Heart left ventricle (tissue), 16 donors: ENCODE results near the gene ZSCAN2. TPM values are rescaled to one million over a fixed set of nuclear protein-coding genes. Genes with fewer than 3 reads are reported as not detected.
A peak's percentile ranks its signal among the peaks of the same experiment; 100 is the strongest.
"Not testable (repeated sequence)": the region's sequence is repeated elsewhere in the genome, so short reads cannot be mapped to it uniquely, and the experiment has no call there.

Experiments
- ATAC-seq, 4 donors: fragments of 200-7000 bp; cut with Tn5 transposase; one replicate each; pipeline ENCODE4 v1.9.1; 2020 to 2022; ENCODE audit warnings: moderate library complexity in 4 of 4, mild to moderate bottlenecking in 3 of 4, moderate number of reproducible peaks in 1 of 4
- DNase-seq, 5 donors: peaks; one replicate each; pipeline ENCODE4 v3.0.0-alpha.2; 2020
- H3K27ac ChIP-seq, 12 donors: fragments of 200-600 bp; sonication (generic) in 4 of 12; one replicate each; pipeline versions ENCODE4 v1.5.0 to v1.8.0; 2016 to 2022; ENCODE audit warnings: mild to moderate bottlenecking in 2 of 12
- H3K27me3 ChIP-seq, 9 donors: fragments of 200-600 bp; sonication (generic) in 2 of 9; one replicate each; pipeline versions ENCODE4 v1.5.1 to v1.8.0; 2016 to 2022; ENCODE audit warnings: mild to moderate bottlenecking in 3 of 9
- H3K36me3 ChIP-seq, 9 donors: fragments of 200-600 bp; sonication (generic) in 2 of 9; one replicate each; pipeline versions ENCODE4 v1.5.0 to v1.8.0; 2018 to 2022; ENCODE audit warnings: mild to moderate bottlenecking in 2 of 9
- H3K4me1 ChIP-seq, 12 donors: fragments of 200-600 bp; sonication (generic) in 4 of 12; one replicate each; pipeline versions ENCODE4 v1.5.0 to v1.8.0; 2016 to 2022; ENCODE audit warnings: mild to moderate bottlenecking in 3 of 12
- H3K4me3 ChIP-seq, 12 donors: fragments of 200-600 bp; sonication (generic) in 4 of 12; one replicate each; pipeline versions ENCODE4 v1.5.0 to v1.8.0; 2017 to 2022; ENCODE audit warnings: mild to moderate bottlenecking in 9 of 12, moderate library complexity in 4 of 12
- H3K9me3 ChIP-seq, 12 donors: fragments of 200-600 bp; sonication (generic) in 4 of 12; one replicate each; pipeline versions ENCODE4 v1.5.0 to v1.8.0; 2016 to 2022; ENCODE audit warnings: mild to moderate bottlenecking in 1 of 12
- POLR2A ChIP-seq, 2 donors: fragments of 450-650 bp; IDR thresholded peaks; one replicate each; pipeline ENCODE4 v1.6.1; 2017; ENCODE audit warnings: antibody characterized with exemption in 2 of 2, mild to moderate bottlenecking in 2 of 2, moderate library complexity in 2 of 2
- WGBS, 4 donors: extraction: QIAGEN DNeasy Blood & Tissue Kit in 2 of 4; methylation state at CpG; one replicate each; pipeline versions ENCODE4 v1.1.5 to v1.1.7; 2013 to 2018; 5-methylcytosine and 5-hydroxymethylcytosine counted together
- intact Hi-C, 10 donors: fragments of 100-400 bp; cut with DNase I; formaldehyde crosslinking; loops; one replicate each; pipeline versions ENCODE4 v1.11.1 to v1.14.2; 2022
- long read RNA-seq, 3 donors: library from polyadenylated mRNA; unstranded; transcript quantifications; one replicate each; pipeline ENCODE4 v2.0.0, GENCODE V29; 2020 to 2021
- polyA plus RNA-seq, 2 donors: library from polyadenylated mRNA; stranded (reverse); fragments of 200-250 nt; gene quantifications; one replicate each; pipeline ENCODE4 v1.2.3, GENCODE V29; 2013
- total RNA-seq, 9 donors: library from RNA; depleted of rRNA in 2 of 9; stranded (reverse); fragments of >200 nt in 2 of 9; fragmentation: NEBNext Ultra II Directional in 3 of 9; extraction: Animal tissue kit (Norgen Biotek cat#: 25700) in 3 of 9; gene quantifications; one replicate each; pipeline versions ENCODE4 v1.1.0 to v1.2.4, GENCODE V29; 2016 to 2023
- TF ChIP-seq, protein P1 (sequence below), 12 donors: fragments of 200-600 bp; sonication (generic) in 4 of 12; IDR thresholded peaks; one replicate each; pipeline versions ENCODE4 v1.5.0 to v1.8.0; 2018 to 2022; ENCODE audit warnings: antibody characterized with exemption in 12 of 12, mild to moderate bottlenecking in 5 of 12
- donor health status: ischemic (EF 13 %, LVEDD 7.1; RV severe dilation, severe dysfunction).
- donor health status: healthy with polysubstance abuse.
- donor health status: DM: no; HTN: yes; CAD: no.
- donor health status: DM: no; HTN: no; CAD: no.
- donor health status: ischemic (EF 25% LVEDD 6.9; RV normal size, moderate dysfunction).
- donor health status: ischemic (EF 25% LVEDD 5.7; RV mildly dilated, moderate dysfunction).
- donor health status: healthy.
- donor health status: DM: yes; HTN: yes; CAD: no.
- donor health status: ischemic (EF 35%, LVEDD 5.7; RV mildly dilated, moderate dysfunction).
- donor health status: nonischemic (EF 11% LVEDD 7.7; RV severe dilation, severe dysfunction).
- donor health status: DM: yes; HTN: yes; CAD: no.
- donor health status: PGD.
- donor health status: ischemic (EF 29% LVEDD 5.4; RV normal size, mild dysfunction).
- donor health status: nonischemic (EF 23%, LVEDD 6.1; RV moderate dilation, normal function).

The ZSCAN2 gene
- total RNA-seq = 10 to 100 TPM in 1 of 9 donors, 1 to 10 TPM in 8; 4.6 to 10.6 (median 6.3) TPM
- polyA plus RNA-seq = 1 to 10 TPM; 4.3 to 4.5 TPM
- long read RNA-seq, donor 1, partial matches to known transcripts = 1 of 5 reads
- long read RNA-seq, donor 1, other reads (novel, unspliced or antisense) = 2 of 5 reads
- long read RNA-seq, donor 2, partial matches to known transcripts = 0 of 15 reads
- long read RNA-seq, donor 2, other reads (novel, unspliced or antisense) = 8 of 15 reads
- long read RNA-seq, donor 3, partial matches to known transcripts = 0 of 2 reads
- long read RNA-seq, donor 3, other reads (novel, unspliced or antisense) = 0 of 2 reads

DNA sequence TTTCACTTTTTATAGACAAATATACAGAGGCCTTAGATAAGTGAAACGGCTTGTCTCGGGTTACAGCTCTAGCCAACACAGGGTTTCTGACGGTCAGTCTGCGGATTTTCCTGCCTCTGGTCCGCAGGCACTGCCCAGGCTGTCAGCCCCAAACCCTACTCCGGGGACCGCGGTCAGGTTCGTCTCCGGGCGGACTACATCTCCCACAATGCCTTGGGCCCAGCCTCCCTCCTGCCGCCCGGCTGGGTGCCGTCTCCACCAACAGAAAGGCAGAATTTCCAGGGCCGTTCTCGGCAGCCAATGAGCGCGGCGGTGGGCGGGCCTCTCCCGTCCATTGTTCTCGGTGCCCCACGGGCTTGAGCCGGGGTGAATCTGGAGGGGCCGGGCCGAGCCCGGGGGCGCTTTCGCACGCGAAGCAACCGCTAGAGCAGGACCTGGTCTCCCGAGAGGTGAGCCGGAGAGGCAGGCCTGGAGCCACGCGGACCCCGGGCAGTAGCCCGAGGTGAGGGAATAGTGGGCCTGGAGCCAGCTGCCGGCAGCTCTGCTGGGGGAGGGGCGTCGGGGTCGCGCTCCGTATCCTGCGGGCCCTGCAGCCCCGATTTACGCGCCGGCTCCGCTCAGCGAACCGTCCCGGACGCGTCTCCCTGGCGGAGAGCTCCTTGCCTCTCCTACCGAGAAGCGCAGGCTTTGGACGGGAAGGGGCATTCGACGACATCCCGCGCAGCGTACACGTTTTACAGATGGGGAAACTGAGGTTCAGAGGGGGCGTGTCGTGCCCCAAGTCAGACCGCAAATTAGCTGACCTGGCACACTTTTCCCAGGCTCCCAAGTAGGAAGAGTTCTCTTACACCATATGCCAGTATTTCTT is at the start of gene ZSCAN2:
Gene ZSCAN2 (plus strand): TSS at position 323 of the 868 bp plus-strand sequence. CDS start 2,919 bp downstream, outside the sequence.
- intact Hi-C loops = loop anchor here in 6 of 10 donors (1.0 to 5.0 kb wide), 11 partner anchors 30 to 328 kb away; partner anchors contain the start of genes WDR73 (in 3 of the 6), NMB (in 1 of the 6) and SEC11A (in 1 of the 6)
- H3K4me3 ChIP-seq = peak within 1 kb of the TSS; percentile 47 to 97 (median 90)
- H3K9me3 ChIP-seq = no peaks in the 10 kb centered on the region
- peak in 1 of 2 donors; percentile 56 for TF ChIP-seq POLR2A (IDR thresholded peaks at IDR 0.05)
- TF ChIP-seq, protein P1, sequence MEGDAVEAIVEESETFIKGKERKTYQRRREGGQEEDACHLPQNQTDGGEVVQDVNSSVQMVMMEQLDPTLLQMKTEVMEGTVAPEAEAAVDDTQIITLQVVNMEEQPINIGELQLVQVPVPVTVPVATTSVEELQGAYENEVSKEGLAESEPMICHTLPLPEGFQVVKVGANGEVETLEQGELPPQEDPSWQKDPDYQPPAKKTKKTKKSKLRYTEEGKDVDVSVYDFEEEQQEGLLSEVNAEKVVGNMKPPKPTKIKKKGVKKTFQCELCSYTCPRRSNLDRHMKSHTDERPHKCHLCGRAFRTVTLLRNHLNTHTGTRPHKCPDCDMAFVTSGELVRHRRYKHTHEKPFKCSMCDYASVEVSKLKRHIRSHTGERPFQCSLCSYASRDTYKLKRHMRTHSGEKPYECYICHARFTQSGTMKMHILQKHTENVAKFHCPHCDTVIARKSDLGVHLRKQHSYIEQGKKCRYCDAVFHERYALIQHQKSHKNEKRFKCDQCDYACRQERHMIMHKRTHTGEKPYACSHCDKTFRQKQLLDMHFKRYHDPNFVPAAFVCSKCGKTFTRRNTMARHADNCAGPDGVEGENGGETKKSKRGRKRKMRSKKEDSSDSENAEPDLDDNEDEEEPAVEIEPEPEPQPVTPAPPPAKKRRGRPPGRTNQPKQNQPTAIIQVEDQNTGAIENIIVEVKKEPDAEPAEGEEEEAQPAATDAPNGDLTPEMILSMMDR (IDR thresholded peaks at IDR 0.05) = no peak
- no peaks in the 10 kb centered on the region for H3K27me3 ChIP-seq
- peaks cover 0 to 48% (median 9%) of the 10 kb centered on the region in 12 donors for H3K4me1 ChIP-seq
- WGBS, 4 donors = 0 to 1% (median 0%) methylated on average over 32 to 68 of the region's 68 CpGs
- peak; percentile 98 to 99 (median 99) for ATAC-seq
- DNase-seq = peak; percentile 95 to 97 (median 96)
- peaks cover 0 to 22% (median 13%) of the 10 kb centered on the region in 9 donors for H3K36me3 ChIP-seq
- peak within 1 kb of the TSS in 11 of 12 donors; percentile 45 to 83 (median 72) for H3K27ac ChIP-seq

GRCh38 chr15:84551624-84552023 is 49.2 kb upstream of the ZSCAN2 start:
- H3K27me3 ChIP-seq, H3K27ac ChIP-seq, H3K4me3 ChIP-seq, ATAC-seq, intact Hi-C loops, DNase-seq: not testable (repeated sequence)
- peaks cover 0 to 10% (median 0%) of the 10 kb centered on the region in 12 donors for H3K9me3 ChIP-seq
- peaks cover 0 to 18% (median 7%) of the 10 kb centered on the region in 12 donors for H3K4me1 ChIP-seq
- WGBS, 4 donors = 95 to 99% (median 97%) methylated on average over 2 of the region's 2 CpGs
- peaks cover 0 to 53% (median 3%) of the 10 kb centered on the region in 9 donors for H3K36me3 ChIP-seq

- intact Hi-C loops = no loop called here
- H3K4me1 ChIP-seq = peaks cover 0 to 18% (median 7%) of the 10 kb centered on the region in 12 donors
- H3K27ac ChIP-seq = no peak overlapping the region
- WGBS, 4 donors = 87 to 100% (median 99%) methylated on average over 1 of the region's 1 CpG
- ATAC-seq (no peak), DNase-seq (no peak)
- peaks cover 0 to 53% (median 3%) of the 10 kb centered on the region in 9 donors for H3K36me3 ChIP-seq
- H3K9me3 ChIP-seq = peaks cover 0 to 10% (median 0%) of the 10 kb centered on the region in 12 donors
- TF ChIP-seq, protein P1 (IDR thresholded peaks at IDR 0.05) = no peak
- TF ChIP-seq POLR2A (IDR thresholded peaks at IDR 0.05) = no peak
- H3K4me3 ChIP-seq = no peak overlapping the region
- no peaks in the 10 kb centered on the region for H3K27me3 ChIP-seq
These were observed 47.9 kb upstream of the ZSCAN2 start for GRCh38 chr15:84552896-84553295.

DNA sequence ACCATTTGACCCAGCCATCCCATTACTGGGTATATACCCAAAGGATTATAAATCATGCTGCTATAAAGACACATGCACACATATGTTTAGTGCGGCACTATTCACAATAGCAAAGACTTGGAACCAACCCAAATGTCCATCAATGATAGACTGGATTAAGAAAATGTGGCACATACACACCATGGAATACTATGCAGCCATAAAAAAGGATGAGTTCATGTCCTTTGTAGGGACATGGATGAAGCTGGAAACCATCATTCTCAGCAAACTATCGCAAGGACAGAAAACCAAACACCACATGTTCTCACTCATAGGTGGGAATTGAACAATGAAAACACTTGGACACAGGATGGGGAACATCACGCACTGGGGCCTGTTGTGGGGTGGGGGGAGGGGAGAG is 44.1 kb upstream of the ZSCAN2 start:
- H3K4me3 ChIP-seq, H3K27ac ChIP-seq, intact Hi-C loops, H3K9me3 ChIP-seq, H3K27me3 ChIP-seq, ATAC-seq, DNase-seq: not testable (repeated sequence)
- WGBS, 4 donors = 92 to 100% (median 95%) methylated on average over 2 to 3 of the region's 3 CpGs
- Histone ChIP-seq H3K36me3 (peaks cover 0 to 26% (median 0%) of the 10 kb centered on the region in 9 donors), H3K4me1 (peaks cover 0 to 24% (median 7%) of the 10 kb centered on the region in 12 donors)

- Histone ChIP-seq H3K36me3 (peaks cover 0 to 10% (median 0%) of the 10 kb centered on the region in 9 donors), H3K4me1 (peaks cover 0 to 14% (median 8%) of the 10 kb centered on the region in 12 donors)
- H3K4me3 ChIP-seq, intact Hi-C loops, H3K27me3 ChIP-seq, H3K27ac ChIP-seq, H3K9me3 ChIP-seq, ATAC-seq, DNase-seq: not testable (repeated sequence)
- 92 to 97% (median 93%) methylated on average over 6 of the region's 6 CpGs for WGBS, 4 donors
These were observed 32.8 kb upstream of the ZSCAN2 start for GRCh38 chr15:84568021-84568420.
